Stimulated activated CD4-positive, alpha-beta T cell treated with anti-CD3 and anti-CD28 coated beads, Interleukin-12 subunit alpha, Interleukin-12 subunit beta, amount 100 ng/mL, for 4 hours (primary cell): ENCODE results near the gene GALR2.

Experiments used
- DNase-seq: peaks from one replicate; pipeline ENCODE4 v3.0.0-alpha.2; 2020

Gene GALR2

DNA sequence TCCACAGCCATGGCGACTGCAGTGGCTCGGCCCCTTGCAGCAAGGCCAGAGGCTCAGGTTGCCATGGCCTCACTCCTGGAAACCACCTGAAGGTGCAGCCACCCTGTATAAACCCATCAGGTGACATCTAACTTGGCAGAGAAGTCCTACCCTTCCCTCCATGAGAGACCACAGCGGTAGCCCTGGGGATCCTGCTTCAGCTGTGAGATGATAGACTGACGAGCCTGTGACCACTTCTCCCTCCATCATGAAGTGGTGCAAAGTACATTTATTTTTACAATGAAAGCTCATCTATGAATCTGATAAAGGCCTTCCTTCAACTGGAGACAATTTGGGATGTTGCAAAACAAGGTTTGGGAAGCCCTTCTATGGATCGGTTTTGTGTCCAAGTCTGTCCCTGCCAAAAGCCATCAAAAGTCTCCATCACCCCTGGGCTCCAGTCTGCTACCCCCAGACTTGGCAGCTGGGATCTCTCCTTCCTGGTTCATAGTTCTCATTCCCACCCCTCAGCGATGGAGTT lies 6.2 kb downstream of the GALR2 start:
- no peak for DNase-seq

GRCh38 chr17:76081295-76082210 lies 7.0 kb downstream of the GALR2 start:
- no peak for DNase-seq

DNA sequence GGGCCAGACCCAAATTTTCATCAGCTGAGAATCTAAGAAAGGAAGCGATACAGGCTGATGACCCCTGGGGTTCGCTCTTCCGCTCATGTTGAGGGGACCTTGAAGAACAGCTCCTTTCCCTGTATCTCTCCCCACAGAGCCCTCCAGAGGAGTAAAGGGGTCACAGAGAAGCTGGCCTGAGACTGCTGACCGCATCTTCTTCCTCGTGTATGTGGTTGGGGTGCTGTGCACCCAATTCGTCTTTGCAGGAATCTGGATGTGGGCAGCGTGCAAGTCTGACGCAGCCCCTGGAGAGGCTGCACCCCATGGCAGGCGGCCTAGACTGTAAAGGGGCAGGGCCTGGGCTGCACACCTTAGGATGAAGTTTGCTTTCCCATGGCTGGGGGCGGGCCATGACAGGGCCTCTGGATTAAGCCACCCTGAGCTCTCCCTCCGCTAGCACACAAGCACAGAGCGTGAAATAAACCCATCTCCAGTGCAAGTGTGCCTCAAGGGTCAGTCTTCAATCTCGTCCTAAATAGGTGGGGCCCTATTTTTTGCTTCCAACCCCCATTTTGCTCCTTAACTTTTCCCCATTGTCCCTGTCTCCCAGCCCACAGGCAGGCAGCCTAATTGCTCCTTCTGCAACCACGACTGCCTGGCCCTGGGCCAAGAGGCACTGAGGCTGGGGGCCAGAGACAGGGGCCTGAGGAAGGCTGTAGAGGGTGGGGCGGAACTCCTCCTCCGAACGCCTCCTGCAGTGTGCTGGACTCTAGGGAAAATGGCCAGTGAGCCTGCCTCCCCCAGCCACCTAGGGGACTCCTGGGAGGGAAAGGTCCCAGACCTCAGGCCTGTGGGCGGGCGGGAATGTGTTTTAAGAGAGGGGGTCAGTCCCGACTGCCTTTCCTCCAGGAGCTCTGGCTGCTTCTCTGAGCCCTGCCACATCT lies 8.0 kb downstream of the GALR2 start:
- DNase-seq, result no peak

DNA sequence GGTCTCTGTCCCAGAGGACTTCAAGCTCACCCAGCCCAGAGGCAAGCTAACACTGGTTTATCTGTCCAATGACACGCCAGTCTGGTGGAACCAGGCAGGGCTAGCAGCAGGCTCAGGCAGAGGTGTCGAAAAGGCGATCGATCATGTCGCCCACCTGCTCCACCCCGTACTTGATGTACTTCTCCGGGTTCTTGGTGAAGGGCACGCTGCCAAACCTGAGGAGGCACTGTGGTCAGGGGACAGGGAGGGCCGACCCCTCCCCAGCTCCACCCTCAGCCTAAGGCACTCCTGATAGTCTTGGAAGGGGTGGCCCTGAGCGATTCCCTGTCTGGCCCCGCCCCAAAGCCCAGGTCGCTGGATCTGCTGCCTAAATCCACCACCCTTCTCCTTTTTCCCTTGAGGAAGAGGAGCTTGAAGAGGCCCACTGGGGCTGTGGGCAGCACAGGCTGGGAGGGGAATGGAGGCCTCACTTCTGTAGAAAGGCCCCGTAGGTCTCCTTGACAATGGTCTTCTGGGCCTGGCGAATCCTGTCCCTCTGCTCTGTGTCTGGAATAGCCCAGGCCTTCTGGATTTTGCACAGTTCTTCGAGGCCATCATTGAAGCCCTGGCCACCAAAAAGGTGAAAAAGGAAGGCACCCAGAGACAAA lies 9.1 kb downstream of the GALR2 start:
- no peak for DNase-seq

DNA sequence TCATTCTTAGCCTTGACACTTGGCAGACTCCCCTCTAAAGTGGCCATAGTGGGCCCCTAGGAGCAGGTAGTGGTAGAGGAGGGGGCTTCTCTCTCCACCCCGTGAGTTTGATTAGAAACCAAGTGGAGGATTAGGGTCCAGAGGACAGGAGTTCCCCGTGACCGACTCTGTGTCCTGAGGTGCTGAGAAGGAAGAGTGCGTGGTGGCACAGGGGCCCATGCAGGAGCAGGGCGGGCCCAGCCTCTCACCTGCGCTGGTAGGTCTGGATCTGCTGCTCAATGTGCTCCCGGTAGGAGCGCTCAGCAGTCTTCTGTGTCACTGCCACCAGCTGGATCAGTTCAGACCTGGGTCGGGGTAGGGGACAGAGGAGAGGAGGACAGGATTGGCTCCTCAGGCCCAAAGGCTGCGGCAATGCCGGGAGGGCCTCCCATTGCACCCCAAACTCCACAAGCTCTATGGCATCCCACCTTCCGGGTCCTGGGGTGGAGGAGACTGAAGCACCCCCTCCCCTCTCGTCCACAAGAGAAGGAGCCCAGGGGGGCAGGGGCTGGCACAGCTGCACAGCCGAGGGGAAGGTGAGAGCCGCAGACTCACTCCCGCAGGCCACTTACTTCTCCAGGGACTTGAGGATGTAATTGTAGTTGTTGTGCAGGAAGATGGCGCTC lies 10.6 kb downstream of the GALR2 start:
- no peak for DNase-seq

- DNase-seq, result no peak
Measured at GRCh38 chr17:76085731-76086366, 11.3 kb downstream of the GALR2 start.

DNA sequence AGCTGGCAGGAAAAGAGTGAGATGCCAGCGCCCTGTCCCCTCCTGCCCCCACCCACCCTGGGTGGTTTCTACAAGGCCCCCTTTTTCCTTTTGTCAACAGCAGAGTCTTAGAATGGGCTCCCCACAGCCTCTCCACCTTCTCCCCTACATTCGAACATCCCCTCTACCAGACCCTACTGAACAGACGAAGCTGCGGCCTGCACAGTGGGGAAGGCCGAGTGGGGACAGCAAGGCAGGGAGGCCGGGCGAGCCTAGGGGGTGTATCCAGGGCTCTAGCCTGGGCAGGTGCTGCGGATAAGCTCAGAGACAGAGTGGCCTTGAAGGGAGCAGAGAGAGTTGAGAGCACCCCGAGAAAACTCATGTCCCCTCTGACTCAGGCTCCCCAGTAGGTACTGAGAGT lies 11.8 kb downstream of the GALR2 start:
- no peak for DNase-seq

DNA sequence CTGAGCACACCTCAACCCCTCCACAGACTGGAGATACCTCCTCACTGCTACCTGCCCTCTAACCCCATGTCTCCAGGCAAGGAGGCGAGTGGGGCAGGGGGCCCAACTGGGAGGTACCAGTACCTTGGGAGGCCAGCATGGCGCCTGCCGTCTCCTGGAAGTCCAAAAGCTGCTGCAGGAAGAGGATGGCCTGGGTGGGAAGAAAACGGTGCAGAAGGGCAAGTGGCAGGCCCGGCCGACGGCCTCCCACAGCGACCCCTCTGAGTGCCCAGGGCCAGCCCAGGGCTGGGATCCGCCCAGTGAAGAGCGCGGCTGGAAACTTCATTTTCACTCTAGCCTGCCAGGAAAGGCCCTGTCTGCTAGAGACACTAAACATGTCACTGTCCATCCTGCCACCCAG lies 12.9 kb downstream of the GALR2 start:
- no peak for DNase-seq

DNA sequence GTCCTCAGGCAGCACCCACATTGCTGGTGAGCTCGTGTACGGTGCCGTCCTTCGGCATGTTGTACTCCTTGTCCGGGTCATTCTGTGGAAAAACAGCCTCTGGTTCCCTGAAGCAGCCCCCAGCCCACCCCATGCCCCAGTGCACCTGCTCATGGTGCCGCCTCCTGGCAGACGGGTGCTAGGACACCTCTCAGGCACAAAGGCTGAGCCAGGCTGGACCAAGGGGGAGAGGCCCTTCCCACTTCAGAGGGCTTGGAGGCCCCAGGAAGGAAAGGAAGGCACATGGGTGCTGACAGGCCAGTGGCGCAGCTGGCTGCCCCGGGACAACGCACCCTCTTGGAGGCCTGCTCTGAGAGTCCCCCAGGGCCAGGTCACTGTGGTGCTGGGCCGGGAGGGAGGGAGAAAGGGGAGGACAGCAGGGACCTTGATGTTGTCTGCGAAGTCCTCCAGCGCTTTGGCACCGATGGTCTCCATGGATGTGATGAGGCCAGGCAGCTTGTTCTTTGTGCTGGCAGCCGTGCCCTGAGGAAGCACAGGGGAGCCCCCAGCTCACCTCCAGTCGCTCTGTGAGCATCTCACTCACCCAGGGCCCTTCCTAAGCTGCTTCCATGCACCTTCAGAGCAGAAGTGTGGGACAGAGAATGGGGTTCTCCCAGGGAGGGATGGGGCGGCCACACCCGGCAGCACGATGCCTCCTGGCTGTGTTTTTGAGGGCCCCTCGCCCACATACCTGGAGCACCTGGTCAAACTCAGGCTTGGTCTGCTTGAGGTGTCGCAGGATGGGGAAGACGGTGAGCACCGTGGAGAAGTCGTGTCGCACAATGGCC lies 13.7 kb downstream of the GALR2 start:
- no peak for DNase-seq

- no peak for DNase-seq
Measured at GRCh38 chr17:76088868-76089576, 14.4 kb downstream of the GALR2 start.

- DNase-seq, result no peak
Measured at GRCh38 chr17:76089680-76090516, 15.3 kb downstream of the GALR2 start.

DNA sequence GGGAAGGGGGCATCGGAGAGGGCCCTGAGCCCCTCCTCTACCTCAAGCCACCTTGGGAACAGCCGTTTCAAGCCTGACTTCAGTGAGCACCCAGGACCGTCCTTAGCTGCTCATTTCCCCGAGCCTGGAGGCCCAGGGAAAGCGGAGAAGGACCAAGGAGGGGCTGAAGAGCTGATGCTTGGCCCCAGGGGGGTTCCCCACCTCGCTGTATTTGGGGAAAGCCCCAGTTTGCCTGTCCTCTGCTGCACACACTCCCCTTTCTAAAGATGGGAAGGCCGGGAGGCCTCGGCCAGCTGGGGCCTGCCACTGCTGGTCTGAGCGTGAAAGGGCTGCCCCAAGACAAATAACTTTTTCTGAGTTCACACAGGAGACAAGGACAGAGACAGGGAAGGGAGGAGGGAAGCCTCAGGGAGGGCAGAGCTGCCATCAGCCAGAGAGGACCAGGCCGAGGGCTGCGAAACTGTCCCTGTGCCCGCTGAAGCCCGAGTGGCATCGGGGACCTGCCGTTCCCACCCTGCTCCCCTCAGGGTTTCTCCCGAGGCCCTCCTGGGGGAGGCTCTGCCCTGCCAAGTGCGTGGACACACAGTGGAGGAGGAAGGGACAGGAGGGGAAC lies 16.0 kb downstream of the GALR2 start:
- no peak for DNase-seq

DNA sequence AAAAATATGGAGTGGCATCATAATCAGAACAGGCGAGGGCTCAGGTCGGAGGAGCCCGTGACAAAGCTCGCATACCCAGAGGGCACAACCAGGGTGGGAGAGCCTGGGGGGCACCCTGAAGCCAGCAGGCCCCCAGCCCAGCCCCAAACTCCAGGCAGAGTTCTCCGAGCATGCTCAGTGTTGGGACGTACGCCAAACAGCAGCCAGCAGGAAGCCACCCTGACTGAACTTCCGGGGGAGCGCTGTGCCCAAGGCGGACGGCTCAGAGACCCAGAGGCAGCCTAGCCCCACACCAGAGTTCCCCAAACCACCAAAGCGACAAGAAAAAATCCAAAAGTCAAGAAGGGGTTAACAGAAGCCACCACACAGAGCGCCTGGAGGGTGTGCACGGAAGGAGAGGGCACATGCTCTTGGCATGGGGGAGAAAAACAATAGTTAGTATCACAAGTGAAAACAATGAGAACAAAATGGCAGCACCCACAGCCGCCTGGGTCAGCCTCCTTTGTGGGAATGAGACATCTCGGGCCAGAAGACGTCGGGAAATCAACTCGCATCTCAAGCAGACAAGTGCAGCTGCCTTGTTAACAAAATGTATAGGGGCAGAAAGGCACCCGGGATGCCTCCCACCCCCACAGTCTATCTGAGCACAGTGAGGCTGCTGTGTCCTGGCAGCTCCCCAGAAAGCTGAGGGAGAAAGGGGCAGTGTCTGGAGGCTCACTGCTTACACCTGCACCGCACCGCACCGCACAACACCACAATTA lies 17.1 kb downstream of the GALR2 start:
- no peak for DNase-seq

GRCh38 chr17:76092526-76093413 lies 18.2 kb downstream of the GALR2 start:
- no peak for DNase-seq

DNA sequence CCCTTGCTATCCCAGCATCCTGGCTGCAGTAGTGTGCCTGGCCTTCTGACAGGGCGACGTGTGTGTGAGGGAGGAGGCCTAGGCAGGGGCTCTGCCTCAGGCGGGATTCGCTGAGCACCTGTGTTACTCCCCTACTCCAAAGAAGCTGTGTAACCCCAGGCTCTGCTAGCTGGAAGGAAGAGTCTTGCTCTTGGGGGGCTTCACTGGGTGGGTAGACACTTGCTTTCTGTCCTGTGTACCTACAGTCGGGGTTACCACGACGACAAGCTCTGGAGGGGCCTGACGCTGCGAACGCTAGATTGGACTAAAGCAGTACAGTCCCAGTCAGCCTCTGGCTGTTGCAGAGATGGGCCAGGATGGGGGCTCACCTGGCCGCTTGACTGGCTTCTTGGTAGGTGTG lies 19.5 kb downstream of the GALR2 start:
- no peak for DNase-seq

DNA sequence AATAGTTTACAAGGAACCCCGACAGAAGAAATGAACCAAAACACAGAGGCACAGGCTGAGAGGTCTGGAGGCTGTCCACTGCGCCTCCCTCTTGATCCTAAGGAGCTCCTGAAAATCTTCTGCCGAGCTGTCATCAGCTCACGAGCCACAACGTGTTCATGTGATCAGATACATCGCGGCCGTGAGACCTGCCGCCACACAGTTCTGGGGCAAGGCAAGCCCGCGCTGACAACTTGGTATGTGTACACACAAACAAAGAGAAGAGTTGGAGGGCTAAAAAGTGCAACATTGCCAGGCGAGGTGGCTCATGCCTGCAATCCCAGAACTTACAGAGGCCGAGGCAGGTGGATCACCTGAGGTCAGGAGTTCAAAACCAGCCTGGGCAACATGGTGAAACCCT lies 21.4 kb downstream of the GALR2 start:
- no peak for DNase-seq

DNA sequence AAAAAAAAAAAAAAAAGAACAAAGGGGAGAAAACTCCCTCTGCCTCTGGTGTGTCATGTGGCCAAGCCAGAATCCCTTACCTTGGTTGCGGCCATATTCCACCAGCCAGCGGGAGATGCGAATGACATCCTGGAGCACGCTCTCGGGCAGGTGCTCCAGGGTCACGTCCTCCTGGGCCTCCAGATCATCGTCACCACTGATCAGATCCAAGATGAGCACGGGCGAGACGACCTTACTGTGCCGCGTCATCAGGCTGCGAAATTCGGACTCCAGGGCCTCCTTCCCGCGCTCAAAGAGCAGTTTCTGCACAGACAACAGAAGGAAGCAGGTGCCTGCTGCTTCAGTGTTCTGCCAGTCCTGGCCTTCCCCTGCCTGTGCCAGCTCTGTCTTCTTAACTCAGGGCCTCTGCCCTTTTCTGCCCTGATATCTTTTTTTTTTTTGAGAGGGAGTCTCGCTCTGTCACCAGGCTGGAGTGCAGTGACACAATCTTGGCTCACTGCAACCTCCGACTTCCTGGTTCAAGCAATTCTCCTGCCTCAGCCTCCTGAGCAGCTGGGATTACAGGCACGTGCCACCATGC lies 23.2 kb downstream of the GALR2 start:
- no peak for DNase-seq
